IMR-90 (cell line): Measurements from ENCODE around the gene ZNF853. TPM values are rescaled to one million over a fixed set of nuclear protein-coding genes. Genes with fewer than 3 reads are reported as not detected.

ENCODE experiments used
- ATAC-seq: fragments of 200-7000 bp; cut with Tn5 transposase; 2 replicates; pipeline ENCODE4 v1.9.1; 2020; ENCODE audit warnings: low read depth, mild to moderate bottlenecking, moderate library complexity
- BruUV-seq: library from RNA; stranded (reverse); fragments of 400-500 nt; replicated peaks from 2 replicates; lab custom pipeline; 2021; lab: Mats Ljungman, UMichigan
- CTCF ChIA-PET: fragments of 300-600 bp; formaldehyde crosslinking; extraction: SDS; loops from one replicate; lab custom pipeline; 2021; ENCODE audit warnings: antibody characterized with exemption; lab: Yijun Ruan, JAX
- POLR2A ChIA-PET: fragments of 300-600 bp; sonication (Branson Sonifier 250); formaldehyde crosslinking; loops from one replicate; lab custom pipeline; 2022; ENCODE audit warnings: antibody characterized with exemption; ENCODE audit not compliant: unreplicated experiment; lab: Charles Lee
- DNase-seq: peaks from one replicate; pipeline ENCODE4 v3.0.0; 2013
- H2AFZ ChIP-seq: replicated peaks from 2 replicates; pipeline ENCODE3; 2013; ENCODE audit warnings: low read length, mild to moderate bottlenecking; ENCODE audit not compliant: poor library complexity
- H2AK5ac ChIP-seq: 2 replicates; pipeline ENCODE4 v1.6.1; 2013; ENCODE audit warnings: low read depth, low read length, inconsistent platforms
- H2AK9ac ChIP-seq: replicated peaks from 2 replicates; pipeline ENCODE3; 2013; ENCODE audit warnings: mild to moderate bottlenecking, low read depth, low read length, moderate library complexity; ENCODE audit not compliant: poor library complexity
- H2BK120ac ChIP-seq: 2 replicates; pipeline ENCODE4 v1.6.1; 2013; ENCODE audit warnings: low read depth, low read length, inconsistent platforms
- H2BK15ac ChIP-seq: 3 replicates; pipeline ENCODE4 v1.6.1; 2013; ENCODE audit warnings: low read depth, low read length, inconsistent platforms
- H2BK20ac ChIP-seq: 2 replicates; pipeline ENCODE4 v1.6.1; 2013; ENCODE audit warnings: low read depth, mild to moderate bottlenecking, inconsistent platforms, low read length, moderate library complexity
- H2BK5ac ChIP-seq: 2 replicates; pipeline ENCODE4 v1.6.1; 2013; ENCODE audit warnings: mild to moderate bottlenecking, low read depth, low read length, inconsistent platforms; ENCODE audit not compliant: poor library complexity, severe bottlenecking
- H3K14ac ChIP-seq: replicated peaks from 2 replicates; pipeline ENCODE4 v1.6.1; 2013; ENCODE audit warnings: low read depth, low read length, inconsistent platforms
- H3K18ac ChIP-seq: 2 replicates; pipeline ENCODE4 v1.6.1; 2013; ENCODE audit warnings: low read depth, low read length, control low read depth
- H3K23ac ChIP-seq: 2 replicates; pipeline ENCODE4 v1.6.1; 2013; ENCODE audit warnings: low read depth, low read length, inconsistent platforms
- H3K27ac ChIP-seq: 2 replicates; pipeline ENCODE4 v1.5.1; 2013; ENCODE audit warnings: mild to moderate bottlenecking, control low read depth, low read length; ENCODE audit not compliant: insufficient read depth
- H3K27me3 ChIP-seq: 2 replicates; pipeline ENCODE4 v1.6.1; 2013; ENCODE audit warnings: low read length; ENCODE audit not compliant: control insufficient read depth, insufficient read depth
- H3K36me3 ChIP-seq: 2 replicates; pipeline ENCODE4 v1.6.1; 2013; ENCODE audit warnings: low read length, mixed read lengths; ENCODE audit not compliant: control insufficient read depth, insufficient read depth
- H3K4ac ChIP-seq: 2 replicates; pipeline ENCODE4 v1.6.1; 2013; ENCODE audit warnings: low read depth, low read length, inconsistent platforms
- H3K4me1 ChIP-seq: 2 replicates; pipeline ENCODE4 v1.6.1; 2013; ENCODE audit warnings: low read length, mixed read lengths; ENCODE audit not compliant: control insufficient read depth, insufficient read depth
- H3K4me2 ChIP-seq: 2 replicates; pipeline ENCODE4 v1.6.1; 2013; ENCODE audit warnings: low read depth, mild to moderate bottlenecking, control low read depth, low read length, moderate library complexity
- H3K4me3 ChIP-seq: 2 replicates; pipeline ENCODE4 v1.5.1; 2013; ENCODE audit warnings: low read depth, mild to moderate bottlenecking, control low read depth, low read length, moderate library complexity; ENCODE audit not compliant: insufficient read depth
- H3K56ac ChIP-seq: 2 replicates; pipeline ENCODE4 v1.6.1; 2013; ENCODE audit warnings: low read length, inconsistent platforms; ENCODE audit not compliant: insufficient read depth; ENCODE audit errors: extremely low read depth
- H3K79me1 ChIP-seq, 2 experiments: 2 replicates each; pipeline ENCODE4 v1.6.1; 2013; ENCODE audit warnings: low read length in 2 of 2, inconsistent platforms in 1 of 2, low read depth in 1 of 2
- H3K9ac ChIP-seq: 2 replicates; pipeline ENCODE4 v1.6.1; 2013; ENCODE audit warnings: low read depth, low read length, control low read depth
- H3K9me1 ChIP-seq: 2 replicates; pipeline ENCODE4 v1.6.1; 2013; ENCODE audit warnings: low read length, inconsistent platforms; ENCODE audit not compliant: insufficient read depth
- H3K9me3 ChIP-seq: 2 replicates; pipeline ENCODE4 v1.6.1; 2013; ENCODE audit warnings: low read length; ENCODE audit not compliant: control insufficient read depth, insufficient read depth
- H4K20me1 ChIP-seq: 2 replicates; pipeline ENCODE4 v1.6.1; 2013; ENCODE audit warnings: low read length, inconsistent platforms; ENCODE audit not compliant: insufficient read depth
- H4K5ac ChIP-seq: 2 replicates; pipeline ENCODE4 v1.6.1; 2013; ENCODE audit warnings: mild to moderate bottlenecking, low read depth, low read length, control low read depth
- H4K8ac ChIP-seq, 2 experiments: 2 replicates each; pipeline ENCODE4 v1.6.1; 2013; ENCODE audit warnings: low read depth in 2 of 2, low read length in 2 of 2, control low read depth in 1 of 2, inconsistent platforms in 1 of 2
- H4K91ac ChIP-seq: 2 replicates; pipeline ENCODE4 v1.6.1; 2013; ENCODE audit warnings: low read depth, low read length, inconsistent platforms; ENCODE audit not compliant: insufficient read depth
- BHLHE40 ChIP-seq: fragments of 150-350 bp; IDR thresholded peaks from 2 replicates; pipeline ENCODE4 v1.6.1; 2016; ENCODE audit warnings: mild to moderate bottlenecking, low read depth, low read length
- CHD1 ChIP-seq: IDR thresholded peaks from 2 replicates; pipeline ENCODE4 v1.6.1; 2012; ENCODE audit warnings: low read depth, low read length, improper control_type of control experiment
- FOS ChIP-seq: fragments of 150-350 bp; IDR thresholded peaks from 2 replicates; pipeline ENCODE4 v1.6.1; 2016; ENCODE audit warnings: low read depth, low read length
- MXI1 ChIP-seq: IDR thresholded peaks from 2 replicates; pipeline ENCODE4 v1.6.1; 2012; ENCODE audit warnings: low read depth, mild to moderate bottlenecking, low read length, moderate library complexity, borderline replicate concordance
- NFE2L2 ChIP-seq: fragments of 150-350 bp; IDR thresholded peaks from 2 replicates; pipeline ENCODE4 v1.6.1; 2016; ENCODE audit warnings: low read depth, mild to moderate bottlenecking, low read length
- RAD21 ChIP-seq: IDR thresholded peaks from 2 replicates; pipeline ENCODE4 v1.6.1; 2012; ENCODE audit warnings: low read length, improper control_type of control experiment
- RCOR1 ChIP-seq: IDR thresholded peaks from 2 replicates; pipeline ENCODE4 v1.6.1; 2012; ENCODE audit warnings: mild to moderate bottlenecking, low read length, improper control_type of control experiment; ENCODE audit not compliant: insufficient replicate concordance
- RFX5 ChIP-seq: IDR thresholded peaks from 2 replicates; pipeline ENCODE4 v1.8.0; 2012; ENCODE audit warnings: low read depth, mild to moderate bottlenecking, low read length, moderate library complexity
- WGBS, 2 experiments: methylation state at CpG; one replicate each; pipeline versions ENCODE4 v1.1.5 to v1.1.7; 2013; ENCODE audit warnings: missing lambda C conversion rate in 2 of 2; ENCODE audit not compliant: insufficient read length in 1 of 2; ENCODE audit errors: extremely low coverage in 2 of 2; 5-methylcytosine and 5-hydroxymethylcytosine counted together
- dilution Hi-C: fragments of 300-500 bp; cut with HindIII; formaldehyde crosslinking; loops from one replicate; pipeline ENCODE4 v1.14.3; 2018; ENCODE audit warnings: low sequenced_read_pairs; ENCODE audit not compliant: unreplicated experiment
- in situ Hi-C: fragments of 300-500 bp; cut with MboI; formaldehyde crosslinking; loops from 3 replicates; pipeline ENCODE4 v1.14.3; 2019; ENCODE audit warnings: low sequenced_read_pairs, inconsistent platforms, mixed read lengths
- intact Hi-C: fragments of 100-400 bp; cut with micrococcal nuclease; formaldehyde crosslinking; loops from 2 replicates; pipeline ENCODE4 v1.10.0; 2022
- polyA plus RNA-seq, 3 experiments: library from polyadenylated mRNA; depleted of rRNA; stranded (reverse); fragments of >200 nt; gene quantifications; 2 replicates each; pipeline ENCODE4 v1.2.3, GENCODE V29; 2012; ENCODE audit warnings: low replicate concordance in 1 of 3
- total RNA-seq: library from RNA; depleted of rRNA; stranded (reverse); fragments of >200 nt; gene quantifications from 2 replicates; pipeline ENCODE4 v1.2.3, GENCODE V29; 2012
- TF ChIP-seq, protein P1 (sequence below): conservative IDR thresholded peaks from 2 replicates; pipeline ENCODE4 v1.5.1; 2012; ENCODE audit warnings: mild to moderate bottlenecking, low read depth, low read length, improper control_type of control experiment

The ZNF853 gene
- total and polyA plus RNA-seq, 2 of the 4 experiments (the other 2 are of a cell fraction): 3.4 TPM

DNA sequence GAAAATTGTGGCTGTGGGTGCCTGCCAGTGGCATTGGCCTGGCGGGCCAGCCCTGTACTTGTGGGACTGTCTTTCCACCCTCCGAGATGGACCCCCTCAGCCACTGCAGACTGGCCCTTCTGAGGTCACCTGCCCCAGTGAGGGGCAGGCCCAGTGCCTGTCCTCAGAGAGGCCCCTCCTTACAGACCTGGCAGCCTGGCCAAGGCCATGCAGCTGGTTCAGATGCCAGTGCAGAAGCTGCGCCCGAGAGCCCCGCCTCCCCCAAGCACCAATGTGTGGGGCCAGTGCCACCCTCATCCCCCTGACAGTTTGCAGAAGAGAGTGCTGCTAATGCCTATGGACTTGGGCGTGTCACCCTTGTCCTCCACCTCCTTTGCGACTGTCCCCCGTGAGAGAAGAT lies 31.7 kb downstream of the ZNF853 start:
- in situ Hi-C loops: no loop called here
- no peak overlapping the region for H3K4ac ChIP-seq
- no peak overlapping the region for H2AK5ac ChIP-seq
- no peak overlapping the region for H2AK9ac ChIP-seq
- no peaks in the 10 kb centered on the region for H3K27me3 ChIP-seq
- dilution Hi-C loops: no loop called here
- no peak overlapping the region for H3K4me3 ChIP-seq
- no peak overlapping the region for H3K14ac ChIP-seq
- TF ChIP-seq MXI1 (no peak), BHLHE40 (no peak), FOS (no peak), CHD1 (no peak), RAD21 (no peak), RCOR1 (no peak), NFE2L2 (no peak), RFX5 (no peak)
- TF ChIP-seq, protein P1, sequence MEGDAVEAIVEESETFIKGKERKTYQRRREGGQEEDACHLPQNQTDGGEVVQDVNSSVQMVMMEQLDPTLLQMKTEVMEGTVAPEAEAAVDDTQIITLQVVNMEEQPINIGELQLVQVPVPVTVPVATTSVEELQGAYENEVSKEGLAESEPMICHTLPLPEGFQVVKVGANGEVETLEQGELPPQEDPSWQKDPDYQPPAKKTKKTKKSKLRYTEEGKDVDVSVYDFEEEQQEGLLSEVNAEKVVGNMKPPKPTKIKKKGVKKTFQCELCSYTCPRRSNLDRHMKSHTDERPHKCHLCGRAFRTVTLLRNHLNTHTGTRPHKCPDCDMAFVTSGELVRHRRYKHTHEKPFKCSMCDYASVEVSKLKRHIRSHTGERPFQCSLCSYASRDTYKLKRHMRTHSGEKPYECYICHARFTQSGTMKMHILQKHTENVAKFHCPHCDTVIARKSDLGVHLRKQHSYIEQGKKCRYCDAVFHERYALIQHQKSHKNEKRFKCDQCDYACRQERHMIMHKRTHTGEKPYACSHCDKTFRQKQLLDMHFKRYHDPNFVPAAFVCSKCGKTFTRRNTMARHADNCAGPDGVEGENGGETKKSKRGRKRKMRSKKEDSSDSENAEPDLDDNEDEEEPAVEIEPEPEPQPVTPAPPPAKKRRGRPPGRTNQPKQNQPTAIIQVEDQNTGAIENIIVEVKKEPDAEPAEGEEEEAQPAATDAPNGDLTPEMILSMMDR: no peak
- ATAC-seq (no peak), DNase-seq (no peak)
- H2AFZ ChIP-seq: no peak overlapping the region
- H2BK15ac ChIP-seq: no peak overlapping the region
- peaks cover 1 to 18% of the 10 kb centered on the region in 2 experiments; a peak in 3 of 4 replicates for H3K79me1 ChIP-seq
- intact Hi-C loops: no loop called here
- BruUV-seq: no TSS peak
- H4K91ac ChIP-seq: no peak overlapping the region
- H3K56ac ChIP-seq: no peak overlapping the region
- H3K9ac ChIP-seq: no peak overlapping the region
- peaks cover 76% of the 10 kb centered on the region for H3K36me3 ChIP-seq
- ChIA-PET CTCF (no interaction called here), POLR2A (no interaction called here)
- H2BK5ac ChIP-seq: no peak overlapping the region
- H3K9me1 ChIP-seq: no peaks in the 10 kb centered on the region
- H3K27ac ChIP-seq: no peak overlapping the region
- H2BK120ac ChIP-seq: no peak overlapping the region
- no peak overlapping the region for H4K8ac ChIP-seq
- H3K9me3 ChIP-seq: peaks cover 16% of the 10 kb centered on the region
- no peak overlapping the region for H4K5ac ChIP-seq
- H3K4me2 ChIP-seq: no peak overlapping the region
- H3K23ac ChIP-seq: no peak overlapping the region
- WGBS, 2 experiments: 86% methylated on average over 3 of the region's 8 CpGs; no CpG with 5 or more reads in 1 of the 2 experiments
- H2BK20ac ChIP-seq: no peak overlapping the region
- H3K4me1 ChIP-seq: no peaks in the 10 kb centered on the region
- H4K20me1 ChIP-seq: peaks cover 4% of the 10 kb centered on the region; the same call in 1 of the 2 replicates
- H3K18ac ChIP-seq: no peak overlapping the region
